T1000 (cell line): ENCODE results near the gene RAD51B.
"Not testable (repeated sequence)": the region's sequence is repeated elsewhere in the genome, so short reads cannot be mapped to it uniquely, and the experiment has no call there.

Experiments
- DNase-seq: peaks from one replicate; lab custom pipeline; 2025; ENCODE audit warnings: mixed read lengths; lab: John Stamatoyannopoulos, UW

RAD51B gene

GRCh38 chr14:68302938-68303337 is 483.4 kb downstream of the RAD51B start:
- DNase-seq: not testable (repeated sequence)

GRCh38 chr14:68305738-68306137 is 486.2 kb downstream of the RAD51B start:
- no peak for DNase-seq

GRCh38 chr14:68306265-68306933 is 486.8 kb downstream of the RAD51B start:
- DNase-seq: no peak

GRCh38 chr14:68306934-68307789 is 487.6 kb downstream of the RAD51B start:
- DNase-seq: no peak

GRCh38 chr14:68307790-68308168 is 488.2 kb downstream of the RAD51B start:
- no peak for DNase-seq

GRCh38 chr14:68308726-68309520 is 489.3 kb downstream of the RAD51B start:
- no peak for DNase-seq

GRCh38 chr14:68309616-68310015 is 490.0 kb downstream of the RAD51B start:
- no peak for DNase-seq

- DNase-seq: no peak
Measured at GRCh38 chr14:68312300-68312699, 492.7 kb downstream of the RAD51B start.

GRCh38 chr14:68312884-68313610 is 493.5 kb downstream of the RAD51B start:
- DNase-seq: no peak

GRCh38 chr14:68314642-68315041 is 495.1 kb downstream of the RAD51B start:
- DNase-seq: no peak

GRCh38 chr14:68315081-68315480 is 495.5 kb downstream of the RAD51B start:
- no peak for DNase-seq

GRCh38 chr14:68316078-68316868 is 496.7 kb downstream of the RAD51B start:
- no peak for DNase-seq

GRCh38 chr14:68317239-68317638 is 497.7 kb downstream of the RAD51B start:
- DNase-seq: no peak

GRCh38 chr14:68318828-68319227 is 499.2 kb downstream of the RAD51B start:
- DNase-seq: no peak

GRCh38 chr14:68320495-68320894 is 500.9 kb downstream of the RAD51B start:
- DNase-seq: no peak

GRCh38 chr14:68322940-68323620 is 503.5 kb downstream of the RAD51B start:
- no peak for DNase-seq

GRCh38 chr14:68325267-68325807 is 505.8 kb downstream of the RAD51B start:
- DNase-seq: no peak

- DNase-seq: no peak
Measured at GRCh38 chr14:68327231-68327630, 507.7 kb downstream of the RAD51B start.

GRCh38 chr14:68328509-68328908 is 508.9 kb downstream of the RAD51B start:
- no peak for DNase-seq

GRCh38 chr14:68331426-68331825 is 511.8 kb downstream of the RAD51B start:
- no peak for DNase-seq
